Erythroblast (primary cell): ENCODE measurements around the gene ANKRD13C.

Experiments used
- GATA1 ChIP-seq: IDR thresholded peaks from 2 replicates; pipeline ENCODE4 v1.6.1; 2011; ENCODE audit warnings: low read depth, mild to moderate bottlenecking, control low read depth, low read length, moderate library complexity
- POLR2A ChIP-seq: IDR thresholded peaks from 2 replicates; pipeline ENCODE4 v1.6.1; 2011; ENCODE audit warnings: mild to moderate bottlenecking, low read length

DNA sequence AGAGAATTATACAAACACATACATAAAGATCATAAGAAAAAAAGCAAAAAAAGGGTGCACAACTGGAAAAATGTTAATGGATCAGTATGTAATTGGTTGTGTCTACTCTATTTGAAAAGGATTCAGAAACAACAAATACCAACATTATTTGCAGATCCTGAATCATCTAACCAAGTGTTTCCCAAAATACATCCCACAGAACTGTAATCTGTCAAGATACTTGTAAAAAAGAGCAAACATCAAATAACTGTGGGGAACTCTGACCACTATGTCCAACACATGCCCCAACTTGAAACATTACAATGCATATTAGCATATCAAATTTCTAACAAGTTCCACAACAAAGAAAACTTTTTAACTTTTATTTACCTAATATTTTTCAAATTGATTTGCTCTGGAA, 22.6 kb downstream of the ANKRD13C start:
- no peak for TF ChIP-seq POLR2A
- no peak for TF ChIP-seq GATA1
